ENCODE data around the gene SMIM41.

GRCh38 chr12:52082026-52082668 lies 2.6 kb downstream of the SMIM41 start:
- TF ChIP-seq, protein P1, sequence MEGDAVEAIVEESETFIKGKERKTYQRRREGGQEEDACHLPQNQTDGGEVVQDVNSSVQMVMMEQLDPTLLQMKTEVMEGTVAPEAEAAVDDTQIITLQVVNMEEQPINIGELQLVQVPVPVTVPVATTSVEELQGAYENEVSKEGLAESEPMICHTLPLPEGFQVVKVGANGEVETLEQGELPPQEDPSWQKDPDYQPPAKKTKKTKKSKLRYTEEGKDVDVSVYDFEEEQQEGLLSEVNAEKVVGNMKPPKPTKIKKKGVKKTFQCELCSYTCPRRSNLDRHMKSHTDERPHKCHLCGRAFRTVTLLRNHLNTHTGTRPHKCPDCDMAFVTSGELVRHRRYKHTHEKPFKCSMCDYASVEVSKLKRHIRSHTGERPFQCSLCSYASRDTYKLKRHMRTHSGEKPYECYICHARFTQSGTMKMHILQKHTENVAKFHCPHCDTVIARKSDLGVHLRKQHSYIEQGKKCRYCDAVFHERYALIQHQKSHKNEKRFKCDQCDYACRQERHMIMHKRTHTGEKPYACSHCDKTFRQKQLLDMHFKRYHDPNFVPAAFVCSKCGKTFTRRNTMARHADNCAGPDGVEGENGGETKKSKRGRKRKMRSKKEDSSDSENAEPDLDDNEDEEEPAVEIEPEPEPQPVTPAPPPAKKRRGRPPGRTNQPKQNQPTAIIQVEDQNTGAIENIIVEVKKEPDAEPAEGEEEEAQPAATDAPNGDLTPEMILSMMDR (conservative IDR thresholded peaks at IDR 0.05), result no peak
- TF ChIP-seq ZFX (IDR thresholded peaks at IDR 0.05), result no peak
